Left lung (tissue), 10 donors: ENCODE data around the gene SPC24. TPM values are rescaled to one million over a fixed set of nuclear protein-coding genes. Genes with fewer than 3 reads are reported as not detected.

Source experiments
- ATAC-seq: fragments of 200-7000 bp; cut with Tn5 transposase; one replicate; pipeline ENCODE4 v1.9.1; 2020; ENCODE audit warnings: moderate library complexity
- DNase-seq, 4 donors: peaks; one replicate each; pipeline ENCODE4 v3.0.0-alpha.2; 2013 to 2020
- H3K27ac ChIP-seq, 2 donors: fragments of 200-600 bp; sonication (generic) in 1 of 2; one replicate each; pipeline versions ENCODE4 v1.5.0 to v1.8.0; 2020 to 2021
- H3K27me3 ChIP-seq, 2 donors: fragments of 200-600 bp; sonication (generic) in 1 of 2; one replicate each; pipeline versions ENCODE4 v1.5.0 to v1.8.0; 2020 to 2021
- H3K36me3 ChIP-seq, 2 donors: fragments of 200-600 bp; sonication (generic) in 1 of 2; one replicate each; pipeline versions ENCODE4 v1.5.0 to v1.8.0; 2020 to 2021
- H3K4me1 ChIP-seq, 2 donors: fragments of 200-600 bp; one replicate each; pipeline ENCODE4 v1.8.0; 2021
- H3K4me3 ChIP-seq, 2 donors: fragments of 200-600 bp; sonication (generic) in 1 of 2; one replicate each; pipeline versions ENCODE4 v1.5.0 to v1.8.0; 2020 to 2021; ENCODE audit warnings: mild to moderate bottlenecking in 1 of 2
- H3K9me3 ChIP-seq, 2 donors: fragments of 200-600 bp; sonication (generic) in 1 of 2; one replicate each; pipeline versions ENCODE4 v1.5.0 to v1.8.0; 2020 to 2021
- CTCF ChIP-seq, 2 donors: fragments of 200-600 bp; sonication (generic) in 1 of 2; IDR thresholded peaks; one replicate each; pipeline versions ENCODE4 v1.5.0 to v1.8.0; 2021; ENCODE audit warnings: antibody characterized with exemption in 2 of 2
- intact Hi-C, 2 donors: fragments of 100-400 bp; cut with DNase I; formaldehyde crosslinking; loops; one replicate each; pipeline versions ENCODE4 v1.11.2 to v1.14.2; 2022
- polyA plus RNA-seq, 6 donors: library from polyadenylated mRNA; unstranded; fragments of 120-200 nt; gene quantifications; one replicate each; pipeline ENCODE4 v1.2.1, GENCODE V29; 2013; ENCODE audit not compliant: insufficient read length in 6 of 6
- total RNA-seq, 2 donors: library from RNA; stranded (reverse); fragmentation: NEBNext Ultra II Directional; extraction: Animal tissue kit (Norgen Biotek cat#: 25700); gene quantifications; one replicate each; pipeline ENCODE4 v1.2.1, GENCODE V29; 2021
- donor health status: DM: no; HTN: yes; CAD: no.
- donor health status: DM: no; HTN: no; CAD: no.

SPC24 gene
- total and polyA plus RNA-seq, 8 donors: 5.4 to 40.2 (median 20.3) TPM

DNA sequence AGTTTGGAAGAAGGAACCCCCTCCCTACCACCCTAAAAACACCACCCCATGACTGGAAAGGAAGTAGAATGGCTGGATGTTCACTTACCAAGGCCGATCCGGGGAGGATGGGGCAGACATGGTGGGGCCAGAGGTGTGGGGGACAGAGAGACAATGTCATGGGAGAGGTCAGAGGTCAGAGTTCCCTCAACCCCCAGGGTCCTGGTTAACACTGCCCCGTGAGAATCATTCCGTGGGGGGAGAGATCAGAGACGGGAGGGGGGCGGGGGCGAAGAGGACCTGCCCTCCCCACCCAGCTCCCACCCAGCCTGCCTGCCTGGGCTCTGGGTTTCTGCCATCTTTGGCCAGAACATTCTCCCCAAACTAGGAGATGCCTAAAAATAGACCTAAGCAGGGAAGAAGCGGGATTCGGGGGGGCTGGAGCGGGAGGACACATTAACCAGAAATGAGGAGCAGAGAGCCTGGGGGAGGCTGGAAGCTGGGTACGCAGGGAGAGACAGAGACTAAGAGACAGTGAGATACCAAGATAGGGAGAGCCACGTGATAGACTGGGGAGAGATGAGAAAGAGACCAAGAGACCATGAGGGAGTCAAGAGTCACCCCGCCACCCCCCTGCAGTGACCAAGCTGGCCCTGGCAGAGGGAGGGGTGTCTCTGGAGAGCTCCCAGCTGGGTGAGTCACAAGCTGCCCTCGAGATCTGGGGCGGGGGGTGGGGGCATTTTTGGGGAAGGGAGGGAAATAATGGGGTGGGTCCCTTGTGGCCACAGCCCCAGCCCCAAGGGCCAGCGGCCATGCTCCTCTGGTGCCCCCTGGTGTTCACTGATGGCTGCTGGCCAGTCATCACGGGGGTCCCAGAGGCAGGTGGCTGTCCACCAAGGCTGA is 47.9 kb upstream of the SPC24 start:
- peak; percentile 78 for ATAC-seq
- Histone ChIP-seq H3K4me3 (no peak overlapping the region), H3K27me3 (no peaks in the 10 kb centered on the region), H3K9me3 (no peaks in the 10 kb centered on the region), H3K27ac (peak overlapping the region; percentile 28 to 62), H3K36me3 (peaks cover 0 to 36% of the 10 kb centered on the region in 2 donors), H3K4me1 (peaks cover under 1 to 20% of the 10 kb centered on the region in 2 donors)
- intact Hi-C loops: loop anchor here in 1 of 2 donors (2.0 to 10.0 kb wide), 2 partner anchors 65 to 169 kb away; no protein-coding TSS in a partner anchor
- DNase-seq: peak; percentile 79 to 94 (median 86)
- TF ChIP-seq CTCF (IDR thresholded peaks at IDR 0.05): peak; percentile 75 to 80

GRCh38 chr19:11202488-11203193 is 47.1 kb upstream of the SPC24 start:
- ATAC-seq: no peak
- intact Hi-C loops: loop anchor here in 1 of 2 donors (2.0 to 10.0 kb wide), 2 partner anchors 64 to 168 kb away; no protein-coding TSS in a partner anchor
- H3K9me3 ChIP-seq: no peaks in the 10 kb centered on the region
- no peak for DNase-seq
- H3K36me3 ChIP-seq: peaks cover 0 to 28% of the 10 kb centered on the region in 2 donors
- no peak overlapping the region for H3K4me3 ChIP-seq
- H3K4me1 ChIP-seq: peaks cover 6 to 25% of the 10 kb centered on the region in 2 donors
- H3K27ac ChIP-seq: peak overlapping the region; percentile 28 to 62
- TF ChIP-seq CTCF (IDR thresholded peaks at IDR 0.05): no peak
- H3K27me3 ChIP-seq: no peaks in the 10 kb centered on the region

DNA sequence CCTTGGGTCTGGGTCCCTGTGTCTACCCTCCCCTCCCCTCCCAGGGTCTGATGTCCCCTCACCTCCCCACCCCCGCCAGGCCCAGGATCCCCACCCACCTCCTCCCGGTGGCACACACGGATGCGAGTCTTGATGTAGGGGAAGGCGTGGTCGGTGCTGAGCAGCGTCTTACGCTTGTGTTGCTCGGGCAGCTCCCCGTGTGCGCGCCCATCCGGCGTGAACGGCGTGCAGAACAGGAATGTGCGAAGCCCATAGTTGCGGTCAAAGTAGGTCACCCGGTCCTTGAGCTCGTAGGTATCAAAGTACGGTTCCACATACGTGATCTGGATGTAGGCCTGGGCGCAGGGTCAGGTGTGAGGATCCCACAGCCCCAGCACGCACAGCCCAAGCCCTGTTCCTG is 46.2 kb upstream of the SPC24 start:
- intact Hi-C loops: loop anchor here in 1 of 2 donors (2.0 to 10.0 kb wide), 2 partner anchors 63 to 167 kb away; no protein-coding TSS in a partner anchor

DNA sequence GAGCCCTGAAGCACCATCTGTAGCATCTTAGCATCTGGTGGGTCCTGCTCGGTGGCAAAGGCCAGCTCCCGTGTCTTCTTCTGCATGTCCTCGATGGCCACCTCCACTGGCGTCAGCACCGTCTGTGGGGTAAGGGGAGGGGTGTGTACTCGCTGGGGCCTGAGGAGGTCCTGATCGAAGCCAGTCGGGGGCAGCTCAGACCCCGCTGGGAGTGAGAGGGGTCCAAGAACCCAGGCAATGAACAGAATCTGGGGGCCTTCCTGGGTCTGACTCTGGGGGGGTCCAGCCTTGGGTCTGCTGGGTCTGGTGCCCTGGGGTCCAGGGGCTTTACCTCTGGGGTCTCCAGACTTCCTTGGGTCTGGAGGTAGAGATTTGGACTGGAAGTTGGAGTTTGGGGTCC is 45.3 kb upstream of the SPC24 start:
- no peak for TF ChIP-seq CTCF (IDR thresholded peaks at IDR 0.05)
- intact Hi-C loops: loop anchor here in 1 of 2 donors (10.0 kb wide), 1 partner anchor 166 kb away; no protein-coding TSS in a partner anchor
- Histone ChIP-seq H3K4me1 (peaks cover 6 to 38% of the 10 kb centered on the region in 2 donors), H3K27me3 (peaks cover 0 to 10% of the 10 kb centered on the region in 2 donors), H3K9me3 (no peaks in the 10 kb centered on the region), H3K4me3 (no peak overlapping the region), H3K36me3 (peaks cover 0 to 21% of the 10 kb centered on the region in 2 donors), H3K27ac (no peak overlapping the region)
- DNase-seq: no peak
- no peak for ATAC-seq

More for the DNA sequence above, 46.2 kb upstream of the SPC24 start:
- Histone ChIP-seq H3K27ac (no peak overlapping the region), H3K4me3 (no peak overlapping the region), H3K9me3 (no peaks in the 10 kb centered on the region), H3K36me3 (peaks cover 0 to 21% of the 10 kb centered on the region in 2 donors), H3K4me1 (peaks cover 6 to 29% of the 10 kb centered on the region in 2 donors), H3K27me3 (peaks cover 0 to 2% of the 10 kb centered on the region in 2 donors)
- ATAC-seq (no peak), DNase-seq (no peak)
- TF ChIP-seq CTCF (IDR thresholded peaks at IDR 0.05): no peak
